GM18867 (cell line): ENCODE measurements around the gene MINDY4.
"Not testable (repeated sequence)": the region's sequence is repeated elsewhere in the genome, so short reads cannot be mapped to it uniquely, and the experiment has no call there.

Experiments used
- ATAC-seq: cut with Tn5 transposase; IDR thresholded peaks from one replicate; pipeline ENCODE4 v1.9.1; 2021; ENCODE audit warnings: mild to moderate bottlenecking, moderate library complexity; ENCODE audit not compliant: unreplicated experiment

The MINDY4 gene

DNA sequence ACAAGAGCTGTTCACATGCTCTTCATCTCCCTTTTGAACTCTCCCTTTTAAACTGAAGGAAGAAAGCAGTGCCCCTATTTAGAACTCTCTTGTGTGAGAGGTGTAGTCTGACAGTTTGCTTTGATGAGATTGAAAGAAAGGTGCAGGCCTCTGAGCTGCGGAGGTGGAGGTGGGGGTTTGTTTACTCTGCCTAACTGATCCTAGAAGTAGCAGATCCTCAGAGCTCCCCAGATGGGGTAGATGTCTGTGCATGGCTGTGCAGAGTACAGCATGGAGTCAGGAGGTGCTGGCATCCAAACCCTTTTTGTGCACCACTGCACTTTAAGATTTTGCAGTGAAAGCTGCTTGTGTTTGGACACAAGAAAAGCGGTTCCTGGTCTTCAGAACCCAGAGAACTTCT lies 58.3 kb downstream of the MINDY4 start:
- no peak for ATAC-seq

DNA sequence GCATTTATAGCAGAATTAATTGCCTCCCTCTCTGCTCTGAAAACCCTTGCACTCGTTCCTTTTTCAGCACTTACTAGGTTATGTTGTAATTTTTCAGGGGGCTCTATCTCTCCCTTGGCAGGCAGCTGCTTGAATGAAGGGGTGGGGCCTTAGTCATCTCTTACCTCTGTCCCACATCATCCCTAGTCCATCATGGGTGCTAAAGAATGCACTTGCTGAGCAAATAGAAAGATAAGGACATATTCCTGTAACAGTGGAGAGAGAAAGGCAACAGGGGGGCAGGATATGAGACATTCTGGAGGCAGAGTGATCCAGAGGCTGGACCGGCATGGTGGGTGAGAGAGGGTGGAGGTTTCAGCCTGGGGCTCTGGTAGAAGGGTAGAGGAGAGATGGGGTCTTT lies 60.0 kb downstream of the MINDY4 start:
- no peak for ATAC-seq

DNA sequence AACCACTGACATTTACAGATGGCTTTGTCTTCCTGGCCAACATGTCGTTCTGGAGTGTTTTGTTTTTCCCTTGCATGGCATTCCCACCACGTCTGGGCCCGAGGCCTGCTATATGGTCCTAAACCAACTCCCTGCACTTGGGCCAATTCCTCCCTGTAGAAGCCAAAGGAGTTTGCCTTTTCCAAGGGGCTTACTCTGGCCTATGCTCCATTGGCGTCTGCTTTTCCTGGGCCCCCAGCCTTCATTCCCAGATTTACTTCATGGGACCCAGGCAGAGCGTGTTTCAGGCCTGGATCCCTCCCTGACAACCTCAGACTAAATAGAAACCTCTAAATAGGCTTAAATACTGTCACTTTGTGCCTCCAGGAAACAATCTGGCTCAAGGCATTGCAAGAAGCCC lies 60.7 kb downstream of the MINDY4 start:
- ATAC-seq, result no peak

DNA sequence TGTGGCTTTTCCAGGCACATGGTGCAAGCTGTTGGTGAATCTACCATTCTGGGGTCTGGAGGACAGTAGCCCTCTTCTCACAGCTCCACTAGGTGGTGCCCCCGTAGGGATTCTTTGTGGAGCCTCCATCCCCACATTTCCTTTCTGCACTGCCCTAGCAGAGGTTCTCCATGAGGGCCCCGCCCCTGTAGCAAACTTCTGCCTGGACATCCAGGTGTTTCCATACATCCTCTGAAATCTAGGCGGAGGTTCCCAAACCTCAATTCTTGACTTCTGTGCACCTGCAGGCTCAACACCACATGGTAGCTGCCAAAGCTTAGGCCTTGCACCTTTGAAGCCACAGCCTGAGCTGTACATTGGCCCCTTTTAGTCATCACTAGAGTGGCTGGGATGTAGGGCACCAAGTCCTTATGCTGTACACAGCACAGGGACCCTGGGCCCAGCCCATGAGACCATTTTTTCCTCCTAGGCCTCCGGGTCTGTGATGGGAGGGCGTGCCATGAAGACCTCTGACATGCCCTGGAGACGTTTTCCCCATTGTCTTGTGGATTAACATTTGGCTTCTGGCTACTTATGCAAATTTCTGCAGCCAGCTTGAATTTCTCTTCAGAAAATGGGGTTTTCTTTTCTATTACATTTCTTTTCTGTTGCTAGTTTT lies 62.9 kb downstream of the MINDY4 start:
- ATAC-seq, result not testable (repeated sequence)

DNA sequence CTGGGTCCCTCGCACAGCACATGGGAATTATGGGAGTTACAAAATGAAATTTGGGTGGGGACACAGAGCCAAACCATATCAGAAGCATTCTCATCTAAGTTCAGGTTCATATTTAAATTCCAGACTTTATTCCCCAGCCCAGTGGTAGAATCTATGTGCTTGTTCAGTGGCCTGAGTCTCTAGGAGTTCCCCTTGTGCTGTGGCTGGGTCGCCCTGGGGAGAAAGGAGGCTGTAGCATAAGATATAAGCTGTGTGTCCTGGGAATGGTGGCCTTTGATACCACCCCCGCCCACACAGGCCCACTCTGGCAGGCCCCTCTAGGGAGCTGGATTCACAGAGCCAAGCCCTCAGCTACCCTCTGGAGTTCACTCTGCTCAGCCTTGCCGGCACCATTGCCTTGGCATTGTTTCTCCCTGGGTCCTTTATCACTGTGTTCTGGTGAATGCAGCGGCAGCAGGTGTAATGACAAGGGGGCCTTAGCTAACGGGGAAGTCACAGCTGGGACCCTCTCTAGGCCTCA lies 64.2 kb downstream of the MINDY4 start:
- ATAC-seq, result no peak

DNA sequence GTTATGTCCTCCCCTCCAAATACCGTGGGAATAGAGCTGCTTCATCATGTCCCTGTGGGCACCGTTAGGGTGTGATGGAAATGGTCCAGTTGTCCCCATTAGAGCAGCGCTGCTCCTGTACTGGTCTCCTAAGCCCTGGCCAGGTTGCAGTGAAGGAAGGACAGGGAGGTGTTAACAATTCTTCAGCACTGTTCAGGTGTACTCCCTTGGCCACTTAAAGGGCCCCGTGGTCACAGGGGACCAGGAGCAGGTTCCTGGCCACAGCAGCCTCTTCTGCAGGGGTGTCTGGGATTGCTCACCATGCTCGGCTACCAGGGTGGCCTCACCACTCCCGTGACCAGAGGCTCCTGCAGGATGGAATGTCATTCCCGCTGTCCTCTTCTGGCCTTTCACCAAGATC lies 65.8 kb downstream of the MINDY4 start:
- no peak for ATAC-seq

DNA sequence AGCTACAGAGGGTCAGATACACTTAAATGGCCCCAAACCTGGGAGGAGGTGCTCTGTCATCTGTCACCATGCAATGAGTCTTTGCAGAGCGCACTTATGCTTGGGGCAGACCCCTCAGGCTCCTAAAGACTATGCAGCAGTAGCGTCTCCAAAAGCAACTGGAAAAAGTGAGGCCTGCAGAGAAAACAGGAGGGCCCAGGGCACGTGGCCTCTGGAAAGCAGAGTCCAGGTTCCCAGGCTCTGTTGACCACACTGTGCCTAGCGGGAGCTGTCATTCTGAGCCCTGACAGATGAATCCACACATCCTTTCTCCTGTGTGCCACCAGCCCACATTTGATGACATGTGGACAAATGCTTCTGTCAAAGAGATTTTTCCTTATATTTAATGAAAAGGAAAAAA lies 66.4 kb downstream of the MINDY4 start:
- no peak for ATAC-seq

DNA sequence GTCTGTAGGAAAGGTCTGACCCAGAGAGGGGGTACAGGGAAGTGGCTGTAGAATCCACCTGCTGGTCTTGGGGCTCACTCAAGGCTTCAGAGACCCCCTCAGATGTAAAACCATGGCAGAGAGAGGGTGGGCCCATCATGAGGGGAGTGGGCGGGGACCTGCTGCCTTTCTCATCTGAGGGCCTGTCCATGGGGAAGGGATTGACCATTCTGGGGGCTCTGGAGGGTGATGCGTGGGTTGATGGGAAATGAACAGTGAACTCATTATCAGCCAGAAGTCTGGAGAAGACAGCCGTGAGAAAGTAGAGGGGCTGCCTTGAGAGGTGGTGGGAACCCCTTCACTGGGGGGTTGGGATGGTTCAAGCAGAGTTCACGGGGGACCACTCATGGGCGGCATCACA lies 66.8 kb downstream of the MINDY4 start:
- ATAC-seq, result no peak

DNA sequence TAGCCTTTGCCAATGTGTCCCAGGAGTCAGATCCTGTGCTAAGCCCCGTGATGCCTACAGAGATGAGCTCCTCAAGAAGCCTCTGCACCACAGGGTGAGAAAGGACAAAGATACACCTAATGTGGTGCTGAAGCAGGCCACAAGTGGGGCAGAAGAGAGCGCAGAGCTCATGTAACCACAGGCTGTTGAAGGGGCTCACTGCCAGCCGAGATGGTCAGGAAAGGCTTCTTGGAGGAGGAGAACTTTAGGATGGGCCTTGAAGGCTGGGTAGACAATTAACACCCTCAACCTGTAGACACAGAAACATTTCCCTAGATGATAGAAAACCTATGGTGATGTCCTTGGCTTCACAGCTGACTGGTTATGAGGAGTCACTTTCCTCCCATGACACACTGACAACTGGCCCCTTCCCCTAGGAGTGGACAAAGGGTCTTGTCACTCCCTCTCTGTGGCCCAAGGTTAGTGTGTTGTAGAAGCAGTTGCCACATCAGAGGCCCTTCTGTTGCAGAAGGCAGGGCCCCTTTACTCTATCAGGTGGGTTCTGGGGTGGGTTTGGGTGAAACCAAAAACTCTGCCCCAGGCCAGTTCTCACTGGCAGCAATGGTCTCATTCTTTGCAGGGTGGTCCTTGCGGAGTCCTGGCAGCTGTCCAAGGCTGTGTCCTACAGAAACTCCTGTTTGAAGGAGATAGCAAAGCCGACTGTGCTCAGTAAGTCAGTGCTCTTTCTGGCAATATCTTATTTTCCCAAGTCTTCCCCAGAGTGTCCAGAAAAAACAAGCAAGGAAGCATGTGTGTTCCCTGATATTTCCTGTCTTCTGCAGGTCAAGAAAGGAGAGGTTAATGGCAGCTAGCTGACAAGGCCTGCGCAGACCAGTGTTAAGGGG lies 69.2 kb downstream of the MINDY4 start:
- ATAC-seq, result no peak

DNA sequence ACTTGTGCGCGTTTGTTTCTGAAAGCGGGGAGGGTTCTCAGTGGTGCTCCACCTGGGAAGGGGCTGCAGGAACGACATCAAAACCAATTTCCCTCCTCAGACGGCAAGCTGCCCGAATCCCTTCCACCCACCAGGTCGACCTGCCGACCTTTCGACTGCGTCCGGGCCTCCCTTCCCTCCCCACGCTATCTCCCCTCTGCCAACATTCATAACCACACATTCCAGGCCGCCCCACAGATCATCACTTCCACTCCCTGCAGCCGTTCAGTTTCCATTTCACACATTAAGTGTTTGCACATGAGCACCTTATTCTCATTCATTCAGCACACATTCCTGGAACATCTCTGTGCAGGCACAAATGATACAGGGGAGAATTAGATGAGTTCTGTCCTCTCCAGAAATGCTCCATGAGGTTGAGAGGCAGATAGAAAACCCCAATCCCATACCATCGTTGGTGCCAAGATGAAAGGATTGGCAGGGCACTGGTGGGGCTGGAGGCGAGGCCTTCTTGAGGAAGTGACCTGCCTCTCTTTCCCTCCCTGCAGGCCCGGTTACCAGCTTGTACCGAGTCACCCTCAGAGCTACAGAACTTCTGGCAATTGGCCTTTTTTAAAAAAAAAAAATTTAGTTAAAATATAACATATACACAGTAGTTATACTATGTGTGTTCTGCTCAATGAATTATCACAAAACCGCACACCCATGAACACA lies 70.0 kb downstream of the MINDY4 start:
- ATAC-seq, result no peak

DNA sequence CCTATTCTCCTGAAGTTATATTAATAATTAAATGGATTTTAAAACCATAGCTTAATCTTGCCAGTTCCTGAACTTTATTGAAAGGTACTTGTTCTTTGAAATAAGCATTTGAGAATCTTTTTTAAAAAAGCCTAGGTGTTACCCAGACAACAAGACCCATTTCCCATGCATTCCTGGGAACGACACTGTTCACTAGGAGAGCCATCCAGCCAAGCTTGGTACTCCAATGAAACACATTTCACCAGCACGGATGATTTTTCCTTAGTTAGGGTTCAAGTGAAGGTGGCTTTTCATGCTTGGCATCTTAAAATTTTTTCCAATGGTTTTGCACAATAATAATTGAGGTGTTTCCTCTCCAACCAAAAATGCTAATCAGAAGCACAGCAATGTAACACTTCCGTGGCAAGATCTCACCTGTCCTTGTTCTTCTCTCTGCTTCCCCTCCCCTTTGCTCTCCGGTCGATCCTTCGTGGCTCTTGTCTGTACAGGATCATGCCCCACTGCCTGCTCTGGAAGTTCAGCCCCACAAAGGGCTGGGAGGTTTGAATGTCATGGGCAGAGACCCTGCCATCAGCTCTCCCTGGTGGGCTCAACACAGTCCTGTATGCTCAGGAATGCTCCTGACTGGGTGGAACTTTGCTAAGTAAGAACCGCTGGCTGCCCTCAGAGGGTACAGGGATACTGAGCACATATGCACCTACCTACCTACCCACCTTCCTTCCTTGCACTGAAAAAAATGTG lies 70.8 kb downstream of the MINDY4 start:
- ATAC-seq, result no peak

DNA sequence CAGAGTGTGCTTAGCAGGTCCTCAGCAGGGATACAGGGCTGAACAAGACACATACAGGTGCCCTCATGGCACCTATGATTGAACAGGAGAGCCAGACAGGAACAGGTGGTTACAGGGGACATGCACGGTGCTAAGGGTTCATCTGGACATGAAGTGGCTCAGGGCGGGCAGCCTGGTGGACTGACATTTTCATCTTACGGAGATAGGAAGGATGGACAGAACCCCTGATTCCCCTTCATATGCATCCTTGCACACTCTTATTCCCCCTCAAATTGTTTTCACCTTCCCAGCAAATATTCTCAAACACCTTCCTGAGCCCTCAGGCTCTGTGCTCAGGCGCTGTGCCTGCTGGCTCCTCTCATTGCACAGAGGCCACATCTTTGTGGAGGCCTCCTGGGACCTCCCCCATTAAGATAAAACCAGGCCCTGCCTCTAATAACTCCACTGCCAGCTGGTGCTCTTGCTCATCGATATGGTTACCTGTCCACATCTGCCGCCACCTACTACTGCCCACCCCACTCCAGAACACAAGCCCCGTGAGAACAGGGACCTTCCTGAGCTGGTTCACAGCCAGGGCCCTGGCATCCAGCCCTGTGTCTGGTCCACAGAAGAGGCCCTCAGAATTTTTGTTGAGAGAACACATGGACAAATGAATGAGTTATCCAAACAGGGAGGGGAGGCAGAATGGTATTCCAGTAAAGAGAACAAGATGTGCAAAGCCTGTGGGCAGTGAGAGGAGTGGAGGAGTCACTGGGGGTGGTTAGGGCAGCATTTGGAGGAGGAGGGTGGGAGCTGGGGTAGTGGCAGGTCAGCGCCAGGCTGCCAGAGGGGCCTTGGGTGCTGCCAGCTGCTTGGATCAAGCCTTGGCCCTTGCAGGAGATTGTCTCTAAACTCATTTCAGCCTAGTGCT lies 71.6 kb downstream of the MINDY4 start:
- no peak for ATAC-seq

DNA sequence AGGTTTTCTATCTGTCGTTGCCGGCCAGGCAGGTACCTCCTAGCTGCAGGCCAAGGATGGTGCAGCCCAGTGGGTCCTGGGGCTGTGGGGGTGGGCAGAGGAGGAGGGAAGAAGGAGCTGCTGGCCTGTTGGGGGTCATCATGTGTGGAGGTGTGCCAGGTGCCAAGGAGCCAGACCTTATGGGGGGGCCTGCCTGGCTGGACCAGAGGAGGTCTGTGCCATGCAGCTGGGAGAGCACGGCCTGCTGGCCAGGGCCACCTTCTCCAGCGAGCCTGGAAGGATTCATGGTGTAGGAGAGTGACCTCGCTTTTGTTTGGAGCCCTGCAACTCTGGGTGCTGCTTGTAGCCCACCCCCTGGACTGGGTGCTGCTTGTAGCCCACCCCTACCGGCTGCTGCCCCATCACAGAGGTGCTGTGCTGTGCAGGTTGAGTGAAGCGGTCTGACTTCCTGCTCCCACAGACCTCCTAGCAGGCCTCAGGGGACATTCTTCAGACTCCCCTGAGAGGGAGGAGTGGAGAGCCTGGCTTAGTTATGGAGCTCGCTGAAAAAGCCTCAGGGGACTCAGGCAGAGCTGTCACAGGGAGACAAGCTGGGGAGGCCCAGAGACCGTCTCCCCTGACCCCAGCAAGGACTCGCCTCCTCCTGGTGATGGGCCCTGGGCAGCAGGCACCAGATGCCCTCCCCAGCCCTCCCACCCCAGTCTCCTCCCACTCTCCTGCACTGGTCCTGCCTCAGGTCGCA lies 72.7 kb downstream of the MINDY4 start:
- ATAC-seq, result no peak

DNA sequence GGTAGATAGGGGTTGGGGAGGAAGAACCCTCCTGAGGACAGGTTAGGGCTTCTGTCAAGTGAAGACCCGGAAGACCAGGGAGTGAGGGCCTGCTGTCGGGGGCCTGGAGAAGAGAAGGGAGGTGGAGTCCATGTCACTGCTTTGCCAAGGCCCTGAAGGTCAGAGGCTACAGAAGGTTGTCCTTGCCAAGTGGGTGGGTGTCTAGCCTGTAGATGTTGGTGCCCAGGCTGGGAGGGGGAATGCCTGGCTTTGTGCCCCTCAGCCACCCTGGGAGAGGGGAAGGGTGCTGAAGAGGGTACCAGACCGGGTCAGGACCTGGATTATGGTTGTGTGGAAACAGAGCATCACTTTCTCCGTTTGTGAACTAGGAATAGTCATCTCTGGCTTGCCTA lies 73.3 kb downstream of the MINDY4 start:
- ATAC-seq, result no peak

DNA sequence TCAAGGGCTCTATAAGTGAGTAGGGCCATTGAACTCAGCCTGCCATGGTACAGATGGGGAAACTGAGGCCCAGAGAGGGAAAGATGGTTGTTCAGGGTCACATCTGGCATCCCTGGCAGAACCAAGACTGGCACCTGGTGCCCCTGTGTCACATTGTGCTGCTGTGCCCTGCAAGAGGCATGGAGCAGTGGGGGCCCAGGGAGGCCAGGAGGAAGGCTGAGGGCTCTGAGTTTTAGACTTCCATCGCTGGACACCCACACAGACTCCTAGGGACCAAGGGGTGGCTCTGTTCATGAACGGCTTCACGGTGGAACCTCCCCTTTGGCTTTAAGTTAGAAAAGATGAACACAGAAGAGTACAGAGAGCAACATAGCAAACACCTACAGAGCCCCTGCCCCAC lies 73.7 kb downstream of the MINDY4 start:
- ATAC-seq, result no peak

DNA sequence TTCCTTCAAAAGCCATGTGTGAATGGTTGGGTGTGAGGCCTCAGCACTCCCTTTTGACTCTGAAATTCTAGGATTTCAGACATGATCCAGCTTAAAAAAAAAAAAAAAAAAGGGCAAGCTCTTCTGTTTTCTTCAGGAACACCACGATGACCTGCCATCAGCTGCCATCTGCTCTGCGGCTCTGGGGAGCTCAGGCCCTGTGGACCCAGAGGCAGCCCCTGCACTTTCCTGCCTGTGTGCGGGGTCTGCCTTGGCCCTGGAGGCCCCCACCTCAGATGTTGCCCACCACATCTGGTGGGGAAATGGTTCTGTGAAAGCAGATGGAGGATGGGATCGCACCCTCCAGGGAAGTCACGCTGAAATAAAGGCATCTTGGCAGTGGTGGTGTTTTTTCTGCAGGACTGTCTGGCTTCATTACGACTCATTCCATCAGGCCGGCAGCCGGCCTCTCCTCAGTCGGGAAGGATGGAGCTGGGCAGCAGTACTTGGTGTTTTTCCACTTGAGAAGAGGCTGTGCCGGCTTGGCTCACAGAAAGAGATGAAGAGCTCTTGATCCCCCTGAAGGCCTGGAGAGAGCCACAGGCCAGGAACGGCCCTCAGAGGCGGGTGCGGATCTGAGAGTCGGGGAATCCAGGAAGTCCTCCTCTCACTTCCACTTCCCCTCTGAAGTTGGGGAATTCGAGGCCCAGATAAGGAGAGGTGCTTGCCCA lies 74.4 kb downstream of the MINDY4 start:
- ATAC-seq, result no peak

DNA sequence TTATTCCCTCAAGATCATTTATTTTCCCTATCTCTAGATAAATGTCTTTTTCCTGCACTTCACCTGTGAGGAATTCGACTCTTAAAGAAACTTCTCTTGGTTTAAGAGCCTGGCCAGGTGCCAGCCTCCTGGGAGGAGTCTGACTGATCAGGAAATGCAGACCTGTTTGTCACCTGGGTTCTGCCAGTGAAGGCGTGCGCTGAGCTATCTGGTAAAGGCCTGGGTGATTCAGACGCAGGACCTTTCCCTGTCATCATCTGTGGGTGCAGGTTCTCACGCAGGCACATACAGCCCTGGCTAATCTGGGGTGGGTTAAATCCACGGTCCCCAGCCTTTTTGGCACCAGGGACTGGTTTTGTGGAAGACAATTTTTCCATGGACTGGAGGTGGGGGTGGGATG lies 75.2 kb downstream of the MINDY4 start:
- ATAC-seq, result no peak

DNA sequence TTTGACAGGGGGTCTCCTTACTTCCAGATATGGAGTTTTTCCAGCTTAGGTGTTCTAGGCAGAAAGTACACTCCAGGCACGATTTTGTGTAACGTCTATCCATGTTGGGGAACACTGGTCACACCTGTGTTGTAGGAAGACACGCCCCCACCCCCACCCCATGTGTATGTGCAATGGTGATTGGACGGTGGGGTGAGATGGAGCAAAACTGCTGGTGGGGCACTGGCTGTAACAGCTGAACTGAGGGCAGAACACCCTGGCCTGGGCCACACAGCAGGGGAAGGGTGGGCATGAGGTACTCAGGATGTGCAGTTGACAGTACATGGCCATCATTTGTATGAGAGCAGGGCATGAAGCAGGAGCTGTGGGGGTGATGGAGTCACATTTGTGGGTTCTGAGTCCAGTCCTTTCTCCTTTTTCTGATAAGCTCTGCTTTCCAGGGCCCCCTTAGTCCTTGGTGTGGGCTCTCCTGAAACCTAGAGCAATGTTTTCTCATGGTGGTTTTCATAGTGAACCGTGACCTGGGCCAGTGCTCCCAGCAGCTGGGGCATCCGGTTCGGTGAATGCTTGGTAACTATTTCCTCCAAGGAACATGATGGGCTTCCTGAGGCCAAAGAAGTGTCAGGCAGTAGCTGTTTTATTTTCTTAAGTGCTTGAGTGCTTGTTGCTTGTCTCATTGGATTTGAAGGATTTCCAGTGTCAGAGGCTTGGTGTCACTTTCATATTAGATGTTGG lies 77.1 kb downstream of the MINDY4 start:
- no peak for ATAC-seq
